ENCODE data around the gene PRAMEF4. TPM values are rescaled to one million over a fixed set of nuclear protein-coding genes. Genes with fewer than 3 reads are reported as not detected.
"Not testable (repeated sequence)": the region's sequence is repeated elsewhere in the genome, so short reads cannot be mapped to it uniquely, and the experiment has no call there.

Gene PRAMEF4
- total RNA-seq: not detected

DNA sequence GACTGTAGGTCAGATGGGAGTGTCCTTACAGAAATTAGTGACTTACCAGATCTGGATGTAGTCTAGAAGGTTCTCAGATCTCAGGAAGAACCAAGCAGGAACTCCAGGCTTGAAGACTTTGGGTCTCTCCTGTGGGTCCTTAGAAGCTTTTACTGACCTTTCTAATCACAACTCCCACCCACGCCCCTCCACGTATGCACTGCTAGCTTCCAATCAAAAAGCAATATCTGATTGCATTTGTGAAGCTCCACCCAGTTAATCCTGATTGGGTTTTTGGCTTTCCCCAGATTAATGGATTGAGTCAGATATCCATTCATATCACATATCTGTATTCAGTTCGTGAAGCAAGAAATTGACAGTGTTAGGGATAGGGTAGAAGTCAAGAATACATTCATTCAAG lies at the start of gene PRAMEF4:
PRAMEF4 (minus strand) TSS at position 101 of the 400 bp plus-strand sequence. CDS start 2,807 bp downstream, outside the sequence.
- not testable (repeated sequence) for DNase-seq (ENCODE audit: low spot score); H3K36me3 ChIP-seq

DNA sequence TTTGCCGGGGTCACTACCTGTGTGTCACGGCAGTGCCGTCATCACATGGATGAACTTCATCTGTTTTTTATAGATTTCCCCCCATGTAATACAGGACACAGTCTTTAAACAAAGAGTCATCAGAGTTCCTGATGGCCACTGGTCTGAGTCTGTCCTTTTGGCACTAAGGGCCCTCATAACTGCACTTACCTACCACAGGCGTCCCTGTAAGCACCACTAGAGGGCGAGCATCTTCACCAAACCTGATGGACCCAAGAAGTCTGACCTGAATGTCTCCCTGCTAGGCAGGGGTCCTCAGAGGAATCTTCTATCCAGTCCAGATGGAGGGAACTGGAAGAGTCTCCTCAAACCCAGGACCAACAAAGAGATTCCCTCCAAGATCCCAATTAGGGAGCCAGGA lies 38.4 kb upstream of the PRAMEF4 start:
- not testable (repeated sequence) for H3K4me3 ChIP-seq; H3K9me3 ChIP-seq; H3K36me3 ChIP-seq; DNase-seq (ENCODE audit: low spot score); H3K4me1 ChIP-seq; H3K27me3 ChIP-seq; H3K27ac ChIP-seq

More for the DNA sequence above, at the start of gene PRAMEF4:
- not testable (repeated sequence) for H3K4me1 ChIP-seq, H3K27me3 ChIP-seq, H3K9me3 ChIP-seq, H3K4me3 ChIP-seq, H3K27ac ChIP-seq

DNA sequence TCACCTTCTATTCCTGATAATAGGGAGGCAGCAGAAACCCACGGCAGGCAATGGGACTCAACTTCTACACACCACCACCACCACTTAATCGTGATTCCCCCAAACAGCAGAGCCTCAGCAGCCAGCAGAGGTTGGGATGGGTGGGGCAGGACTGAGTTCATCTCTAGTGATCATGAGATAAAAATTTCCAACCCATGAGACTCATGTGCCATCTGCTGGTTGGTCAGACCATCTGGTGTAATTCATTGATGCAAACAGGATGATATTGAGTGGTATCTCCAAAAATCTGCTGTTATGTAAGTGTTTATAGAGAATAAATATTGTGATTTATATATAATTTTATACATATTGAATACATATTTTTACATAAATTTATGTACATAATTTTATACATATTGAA lies 35.7 kb upstream of the PRAMEF4 start:
- not testable (repeated sequence) for DNase-seq (ENCODE audit: low spot score); H3K27ac ChIP-seq; H3K27me3 ChIP-seq; H3K36me3 ChIP-seq; H3K9me3 ChIP-seq; H3K4me3 ChIP-seq; H3K4me1 ChIP-seq

DNA sequence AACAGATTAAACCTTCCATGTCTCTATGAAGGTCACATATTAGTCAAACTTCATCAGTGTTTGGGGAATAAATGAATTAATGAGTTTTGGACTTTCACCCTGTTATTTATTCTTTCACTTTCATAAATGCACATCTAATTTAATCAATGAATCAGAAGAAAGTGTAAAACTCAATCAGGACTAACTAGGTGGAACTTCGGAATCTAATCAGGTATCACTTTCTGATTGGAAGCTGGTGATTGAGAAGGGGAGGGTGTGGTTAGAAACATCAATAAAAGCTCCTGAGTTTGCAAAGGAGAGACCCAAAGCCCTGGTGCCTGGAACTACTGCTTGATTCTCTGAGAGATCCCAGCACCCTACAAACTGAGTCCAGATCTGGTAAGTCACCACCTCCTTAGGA lies 30.3 kb upstream of the PRAMEF4 start, which contains the start of gene PRAMEF7:
PRAMEF7 (plus strand) TSS at position 301 of the 400 bp plus-strand sequence. CDS start 1,083 bp downstream, outside the sequence.
- not testable (repeated sequence) for H3K4me1 ChIP-seq; H3K27me3 ChIP-seq; H3K9me3 ChIP-seq; H3K27ac ChIP-seq; DNase-seq (ENCODE audit: low spot score); H3K36me3 ChIP-seq; H3K4me3 ChIP-seq

DNA sequence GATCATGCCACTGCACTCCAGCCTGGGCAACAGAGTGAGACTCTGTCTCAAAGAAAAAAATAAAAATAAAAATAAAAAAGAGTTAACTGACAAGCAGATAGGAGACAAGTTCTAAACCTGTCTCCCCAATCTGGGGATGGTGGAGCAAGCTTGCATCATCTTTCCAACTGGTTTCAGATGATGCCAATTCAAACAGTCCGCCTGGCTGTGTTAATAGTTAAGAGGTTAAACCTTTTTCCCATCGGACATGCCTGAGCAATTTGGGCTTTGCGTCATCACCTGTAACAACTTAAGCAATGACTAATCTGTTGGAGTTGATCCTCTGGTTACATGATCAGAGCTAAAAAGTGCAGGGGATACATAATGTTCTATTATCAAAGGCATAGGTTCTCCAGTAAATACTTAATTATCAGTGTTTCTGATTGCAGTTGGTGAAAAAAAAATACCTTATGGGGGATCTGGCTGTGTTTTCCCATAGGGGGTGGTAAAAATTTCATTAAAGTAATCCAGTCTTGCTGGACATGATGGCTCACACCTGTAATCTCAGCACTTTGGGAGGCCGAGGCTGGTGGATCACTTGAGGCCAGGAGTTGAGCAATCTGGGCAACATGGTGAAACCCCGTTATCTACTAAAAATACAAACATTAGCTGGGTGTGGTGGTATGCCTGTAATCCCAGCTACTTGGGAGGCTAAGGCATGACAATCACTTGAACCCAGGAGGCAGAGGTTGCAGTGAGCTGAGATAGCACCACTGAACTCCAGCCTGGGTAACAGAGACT lies 18.0 kb upstream of the PRAMEF4 start:
- not testable (repeated sequence) for H3K36me3 ChIP-seq; DNase-seq (ENCODE audit: low spot score); H3K27me3 ChIP-seq; H3K4me1 ChIP-seq; H3K27ac ChIP-seq; H3K4me3 ChIP-seq; H3K9me3 ChIP-seq

DNA sequence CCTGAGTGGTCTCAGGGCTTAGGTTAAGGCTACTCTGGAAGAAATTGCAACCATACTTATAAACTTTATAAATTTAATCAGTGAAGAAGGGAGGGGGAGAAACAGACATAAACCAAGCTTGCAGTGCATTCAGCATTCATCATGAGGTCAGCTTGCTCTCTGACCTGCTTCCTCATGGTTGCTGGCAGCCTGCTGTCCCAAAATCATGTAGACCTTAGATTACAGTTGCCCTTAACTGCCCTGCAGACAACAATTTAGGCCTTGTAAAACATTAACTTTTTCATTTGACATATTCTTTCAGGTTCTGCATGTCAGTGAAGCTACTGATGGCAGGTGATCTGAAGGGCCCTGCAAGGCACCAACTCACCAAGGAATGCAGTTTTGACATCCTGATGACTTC lies 13.2 kb upstream of the PRAMEF4 start:
- H3K27ac ChIP-seq; H3K9me3 ChIP-seq; H3K4me1 ChIP-seq; H3K36me3 ChIP-seq; DNase-seq (ENCODE audit: low spot score); H3K27me3 ChIP-seq; H3K4me3 ChIP-seq: not testable (repeated sequence)

DNA sequence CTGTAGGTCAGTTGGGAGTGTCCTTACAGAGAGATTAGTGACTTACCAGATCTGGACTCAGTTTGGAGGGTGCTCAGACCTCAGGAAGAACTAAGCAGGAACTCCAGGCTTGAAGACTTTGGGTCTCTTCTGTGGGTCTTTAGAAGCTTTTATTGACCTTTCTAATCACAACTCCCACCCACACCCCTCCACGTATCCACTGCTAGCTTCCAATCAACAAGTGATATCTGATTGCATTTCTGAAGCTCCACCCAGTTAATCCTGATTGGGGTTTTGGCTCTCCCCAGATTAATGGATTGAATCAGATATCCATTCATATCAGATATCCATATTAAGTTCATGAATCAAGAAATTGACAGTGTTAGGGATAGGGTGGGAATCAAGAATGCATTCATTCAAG lies 12.2 kb upstream of the PRAMEF4 start, which contains the start of gene PRAMEF10:
PRAMEF10 (minus strand) TSS at position 101 of the 400 bp plus-strand sequence. CDS start 2,423 bp downstream, outside the sequence.
- not testable (repeated sequence) for H3K36me3 ChIP-seq; H3K27me3 ChIP-seq; H3K4me1 ChIP-seq; H3K9me3 ChIP-seq; H3K4me3 ChIP-seq; DNase-seq (ENCODE audit: low spot score); H3K27ac ChIP-seq

DNA sequence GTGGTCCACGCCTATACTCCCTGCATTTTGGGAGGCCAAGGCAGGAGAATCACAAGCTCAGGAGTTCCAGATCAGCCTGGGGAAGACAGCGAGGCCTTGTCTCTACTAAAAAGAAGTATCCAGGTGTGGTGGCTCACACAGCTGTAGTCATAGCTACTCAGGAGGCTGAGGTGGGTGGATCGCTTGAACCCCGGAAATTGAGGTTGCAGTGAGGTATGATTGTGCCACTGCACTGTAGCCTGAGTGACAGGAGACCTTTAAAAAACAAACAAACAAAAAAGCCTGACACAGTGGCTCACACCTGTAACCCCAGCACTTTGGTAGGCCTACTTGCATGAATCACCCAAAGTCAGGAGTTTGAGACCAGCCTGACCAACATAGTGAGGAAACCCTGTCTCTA lies 7.5 kb downstream of the PRAMEF4 start:
- not testable (repeated sequence) for H3K4me1 ChIP-seq; H3K4me3 ChIP-seq; H3K9me3 ChIP-seq; H3K36me3 ChIP-seq; DNase-seq (ENCODE audit: low spot score); H3K27ac ChIP-seq; H3K27me3 ChIP-seq

DNA sequence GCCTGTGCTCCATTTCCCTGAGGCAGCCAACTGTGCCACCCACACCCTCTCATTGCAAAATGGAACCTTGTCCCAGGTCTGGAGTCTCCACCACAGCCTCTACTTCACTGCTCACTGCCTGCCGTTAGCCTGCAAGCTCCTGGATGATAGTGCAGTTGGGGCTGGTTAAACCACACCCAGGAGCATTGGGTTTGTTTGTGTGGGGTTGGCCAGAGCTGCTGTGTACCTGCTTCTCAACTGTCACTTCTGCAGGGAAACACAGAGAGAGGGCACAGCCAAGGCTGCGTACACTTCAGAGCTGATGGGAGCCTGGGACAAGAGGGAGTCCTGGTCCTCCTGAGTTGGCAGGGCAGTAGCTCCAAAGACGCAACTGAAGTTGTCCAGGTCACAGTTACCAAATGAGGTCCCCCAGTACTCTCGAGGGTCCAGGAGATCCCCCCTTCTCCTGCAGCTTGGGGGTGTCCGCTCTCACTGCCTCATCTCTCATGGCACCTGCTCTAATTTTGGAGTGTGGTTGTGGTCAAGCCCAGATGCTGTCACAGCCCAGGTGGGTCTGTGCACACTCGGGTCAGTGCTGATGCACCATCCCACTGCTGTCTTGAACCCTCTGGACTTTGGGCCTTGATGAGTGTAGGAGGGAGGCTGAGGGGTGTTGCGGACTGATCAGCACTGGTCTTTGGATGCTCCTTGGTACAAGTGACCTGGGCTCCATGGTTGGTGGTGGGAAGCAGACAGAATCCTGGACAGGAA lies 22.7 kb downstream of the PRAMEF4 start:
- not testable (repeated sequence) for H3K36me3 ChIP-seq; H3K27me3 ChIP-seq; DNase-seq (ENCODE audit: low spot score); H3K9me3 ChIP-seq; H3K27ac ChIP-seq; H3K4me1 ChIP-seq; H3K4me3 ChIP-seq

DNA sequence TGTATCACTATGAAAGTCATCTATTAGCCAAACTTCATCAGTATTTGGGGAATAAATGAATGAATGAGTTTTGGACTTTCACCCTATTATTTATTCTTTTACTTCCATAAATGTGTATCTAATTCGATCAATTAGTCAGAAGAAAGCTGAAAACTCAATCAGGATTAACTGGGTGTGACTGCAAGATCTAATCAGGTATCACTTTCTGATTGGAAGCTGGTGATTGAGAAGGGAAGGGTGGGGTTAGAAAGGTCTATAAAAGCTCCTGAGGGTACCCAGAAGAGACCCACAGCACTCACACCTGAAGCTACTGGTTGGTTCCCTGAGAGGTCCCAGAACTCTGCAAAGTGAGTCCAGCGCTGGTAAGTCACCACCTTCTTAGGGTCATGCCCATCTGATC lies 29.2 kb downstream of the PRAMEF4 start, which contains the start of gene PRAMEF2:
PRAMEF2 (plus strand) TSS at position 301 of the 400 bp plus-strand sequence. CDS start 1,924 bp downstream, outside the sequence.
- H3K4me3 ChIP-seq; H3K27ac ChIP-seq; H3K4me1 ChIP-seq; DNase-seq (ENCODE audit: low spot score); H3K36me3 ChIP-seq; H3K9me3 ChIP-seq; H3K27me3 ChIP-seq: not testable (repeated sequence)

DNA sequence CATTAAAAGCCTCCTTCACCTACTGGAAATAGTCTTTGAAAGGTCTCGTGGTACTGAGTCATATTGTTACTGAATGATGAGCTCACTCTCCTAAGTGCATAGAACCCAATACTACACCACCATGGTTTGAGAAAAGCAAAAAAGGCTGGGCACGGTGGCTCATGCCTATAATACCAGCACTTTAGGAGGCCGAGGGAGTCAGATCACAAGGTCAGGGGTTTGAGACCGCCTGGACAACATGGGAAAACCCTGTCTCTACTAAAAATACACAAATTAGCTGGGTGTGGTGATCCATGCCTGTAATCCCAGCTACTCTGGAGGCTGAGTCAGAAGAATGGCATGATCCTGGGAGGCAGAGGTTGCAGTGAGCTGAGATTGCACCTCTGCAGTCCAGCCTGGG lies 34.2 kb downstream of the PRAMEF4 start:
- Histone ChIP-seq H3K4me3 (no peak overlapping the region), H3K36me3 (no peaks in the 10 kb centered on the region), H3K27me3 (no peaks in the 10 kb centered on the region), H3K9me3 (no peaks in the 10 kb centered on the region), H3K27ac (no peak overlapping the region), H3K4me1 (no peaks in the 10 kb centered on the region)
- DNase-seq (ENCODE audit: low spot score): no peak
- TF ChIP-seq, protein P1, sequence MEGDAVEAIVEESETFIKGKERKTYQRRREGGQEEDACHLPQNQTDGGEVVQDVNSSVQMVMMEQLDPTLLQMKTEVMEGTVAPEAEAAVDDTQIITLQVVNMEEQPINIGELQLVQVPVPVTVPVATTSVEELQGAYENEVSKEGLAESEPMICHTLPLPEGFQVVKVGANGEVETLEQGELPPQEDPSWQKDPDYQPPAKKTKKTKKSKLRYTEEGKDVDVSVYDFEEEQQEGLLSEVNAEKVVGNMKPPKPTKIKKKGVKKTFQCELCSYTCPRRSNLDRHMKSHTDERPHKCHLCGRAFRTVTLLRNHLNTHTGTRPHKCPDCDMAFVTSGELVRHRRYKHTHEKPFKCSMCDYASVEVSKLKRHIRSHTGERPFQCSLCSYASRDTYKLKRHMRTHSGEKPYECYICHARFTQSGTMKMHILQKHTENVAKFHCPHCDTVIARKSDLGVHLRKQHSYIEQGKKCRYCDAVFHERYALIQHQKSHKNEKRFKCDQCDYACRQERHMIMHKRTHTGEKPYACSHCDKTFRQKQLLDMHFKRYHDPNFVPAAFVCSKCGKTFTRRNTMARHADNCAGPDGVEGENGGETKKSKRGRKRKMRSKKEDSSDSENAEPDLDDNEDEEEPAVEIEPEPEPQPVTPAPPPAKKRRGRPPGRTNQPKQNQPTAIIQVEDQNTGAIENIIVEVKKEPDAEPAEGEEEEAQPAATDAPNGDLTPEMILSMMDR (IDR thresholded peaks at IDR 0.05): no peak

DNA sequence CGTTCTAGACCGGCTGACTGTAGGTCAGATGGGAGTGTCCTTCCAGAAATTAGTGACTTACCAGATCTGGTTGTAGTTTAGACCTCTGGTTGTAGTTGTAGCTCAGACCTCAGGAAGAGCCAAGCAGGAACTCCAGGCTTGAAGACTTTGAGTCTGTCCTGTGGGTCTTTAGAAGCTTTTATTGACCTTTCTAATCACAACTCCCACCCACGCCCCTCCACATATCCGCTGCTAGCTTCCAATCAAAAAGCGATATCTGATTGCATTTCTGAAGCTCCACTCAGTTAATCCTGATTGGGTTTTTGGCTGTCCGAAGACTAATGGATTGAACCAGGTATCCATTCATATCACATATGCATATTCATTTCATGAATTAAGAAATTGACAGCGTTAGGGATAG lies 37.4 kb downstream of the PRAMEF4 start, which contains the start of gene HNRNPCL1:
HNRNPCL1 (minus strand) TSS at position 101 of the 400 bp plus-strand sequence. CDS start 431 bp downstream, outside the sequence.
- H3K27ac ChIP-seq; H3K27me3 ChIP-seq; H3K4me1 ChIP-seq; H3K9me3 ChIP-seq; H3K4me3 ChIP-seq; H3K36me3 ChIP-seq; DNase-seq (ENCODE audit: low spot score): not testable (repeated sequence)

DNA sequence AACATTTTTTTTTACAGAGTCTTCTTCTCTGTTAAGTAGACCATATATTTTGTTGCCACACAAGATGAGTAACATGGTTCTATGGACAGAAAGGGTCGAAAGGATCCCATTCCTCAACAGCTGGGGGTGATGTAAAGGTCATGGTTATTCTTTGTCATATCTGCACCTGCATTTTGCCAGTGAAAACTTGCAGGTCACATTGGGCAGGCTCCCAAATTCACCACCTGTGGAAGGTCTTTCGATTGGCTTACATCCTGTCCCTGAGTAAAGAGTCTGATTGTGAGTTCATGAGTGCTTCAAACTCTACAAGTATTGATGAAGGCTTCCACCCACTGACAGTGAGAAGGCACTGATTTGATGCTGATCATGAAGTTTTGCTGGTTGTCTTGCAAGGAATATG lies 52.8 kb downstream of the PRAMEF4 start:
- H3K27me3 ChIP-seq; H3K36me3 ChIP-seq; H3K9me3 ChIP-seq; H3K4me1 ChIP-seq; H3K4me3 ChIP-seq; DNase-seq (ENCODE audit: low spot score); H3K27ac ChIP-seq: not testable (repeated sequence)
